H1 (cell line): ENCODE results near the gene CTSA. TPM values are rescaled to one million over a fixed set of nuclear protein-coding genes. Genes with fewer than 3 reads are reported as not detected.

Experiments
- CTCF ChIA-PET: fragments of 300-600 bp; sonication (Branson Sonifier 250); formaldehyde crosslinking; loops from one replicate; lab custom pipeline; 2021; ENCODE audit not compliant: partially characterized antibody; lab: Charles Lee
- POLR2A ChIA-PET: fragments of 300-600 bp; sonication (Branson Sonifier 250); formaldehyde crosslinking; loops from one replicate; lab custom pipeline; 2021; ENCODE audit warnings: inconsistent platforms; ENCODE audit not compliant: partially characterized antibody; lab: Charles Lee
- DNase-seq, 2 experiments: peaks; one replicate each; pipeline versions ENCODE4 v3.0.0 to v3.0.0-alpha.2; 2010 to 2022; ENCODE audit warnings: low spot score in 2 of 2, low read depth in 1 of 2, mixed read lengths in 1 of 2
- FAIRE-seq: peaks from 2 replicates; lab custom pipeline; 2011; peaks lifted over from hg19 to GRCh38; lab: Jason Lieb, UNC
- H2AFZ ChIP-seq: 2 replicates; pipeline ENCODE4 v1.8.1; 2012; ENCODE audit warnings: low read length, inconsistent platforms
- H2AK5ac ChIP-seq: 2 replicates; pipeline ENCODE4 v1.6.1; 2013; ENCODE audit warnings: low read depth, low read length
- H2BK120ac ChIP-seq: replicated peaks from 2 replicates; pipeline ENCODE3; 2013; ENCODE audit warnings: low read depth, low read length, inconsistent platforms
- H2BK12ac ChIP-seq: 2 replicates; pipeline ENCODE4 v1.6.1; 2013; ENCODE audit warnings: low read depth, low read length
- H2BK15ac ChIP-seq: 2 replicates; pipeline ENCODE4 v1.6.1; 2013; ENCODE audit warnings: low read length
- H2BK20ac ChIP-seq: 2 replicates; pipeline ENCODE4 v1.6.1; 2013; ENCODE audit warnings: low read length
- H2BK5ac ChIP-seq: 2 replicates; pipeline ENCODE4 v1.6.1; 2013; ENCODE audit warnings: low read depth, low read length
- H3K14ac ChIP-seq: 2 replicates; pipeline ENCODE4 v1.6.1; 2013; ENCODE audit warnings: inconsistent platforms; ENCODE audit not compliant: insufficient read length
- H3K18ac ChIP-seq: 2 replicates; pipeline ENCODE4 v1.6.1; 2013; ENCODE audit warnings: low read length; ENCODE audit errors: extremely low read depth
- H3K23ac ChIP-seq: 2 replicates; pipeline ENCODE4 v1.6.1; 2013; ENCODE audit warnings: inconsistent platforms; ENCODE audit not compliant: insufficient read length
- H3K23me2 ChIP-seq: 2 replicates; pipeline ENCODE4 v1.6.1; 2013; ENCODE audit warnings: low read depth, low read length
- H3K27ac ChIP-seq: 2 replicates; pipeline ENCODE4 v1.6.1; 2011; ENCODE audit warnings: low read depth, low read length, inconsistent platforms
- H3K27me3 ChIP-seq, 4 experiments: replicated peaks in 1 of 4; 1 replicate in 1 of 4; 2 replicates in 3 of 4; pipeline versions ENCODE4 v1.6.1 to v1.8.1; 2011 to 2013; ENCODE audit warnings: low read length in 3 of 4, mild to moderate bottlenecking in 3 of 4, inconsistent platforms in 2 of 4, mixed read lengths in 2 of 4, moderate library complexity in 1 of 4; ENCODE audit not compliant: control insufficient read depth in 3 of 4, insufficient read depth in 3 of 4; ENCODE audit errors: extremely low read depth in 1 of 4
- H3K36me3 ChIP-seq, 4 experiments: 2 replicates each; pipeline versions ENCODE4 v1.6.1 to v1.8.1; 2011 to 2013; ENCODE audit warnings: mild to moderate bottlenecking in 4 of 4, low read length in 3 of 4, moderate library complexity in 2 of 4, control low read depth in 1 of 4, inconsistent platforms in 1 of 4; ENCODE audit not compliant: insufficient read depth in 4 of 4, control insufficient read depth in 2 of 4
- H3K4ac ChIP-seq: replicated peaks from 2 replicates; pipeline ENCODE3; 2013; ENCODE audit warnings: low read length, low read depth, mixed read lengths, inconsistent platforms; ENCODE audit not compliant: insufficient read length
- H3K4me1 ChIP-seq, 4 experiments: replicated peaks in 1 of 4; 1 replicate in 1 of 4; 2 replicates in 3 of 4; pipeline versions ENCODE4 v1.6.1 to v1.8.1; 2011 to 2013; ENCODE audit warnings: low read length in 3 of 4, inconsistent platforms in 2 of 4, mixed read lengths in 1 of 4; ENCODE audit not compliant: insufficient read depth in 4 of 4, control insufficient read depth in 3 of 4
- H3K4me2 ChIP-seq, 2 experiments: 2 replicates each; pipeline versions ENCODE4 v1.6.1 to v1.8.1; 2011 to 2013; ENCODE audit warnings: low read depth in 2 of 2, low read length in 2 of 2, control low read depth in 1 of 2, inconsistent platforms in 1 of 2, mild to moderate bottlenecking in 1 of 2; ENCODE audit not compliant: insufficient read depth in 1 of 2
- H3K4me3 ChIP-seq, 4 experiments: fragments of 200-600, 300-600 bp in 1 of 4; sonication (generic), shearing (Covaris generic), sonication (Bioruptor Twin) in 1 of 4; 2 replicates each; pipeline versions ENCODE4 v1.5.1 to v1.8.1; 2011 to 2016; ENCODE audit warnings: low read length in 4 of 4, low read depth in 3 of 4, control low read depth in 2 of 4, inconsistent platforms in 2 of 4, mild to moderate bottlenecking in 2 of 4, mixed read lengths in 1 of 4, moderate library complexity in 1 of 4; ENCODE audit not compliant: insufficient read depth in 2 of 4; ENCODE audit errors: extremely low read depth in 1 of 4
- H3K56ac ChIP-seq: replicated peaks from 2 replicates; pipeline ENCODE3; 2013; ENCODE audit warnings: low read depth, mild to moderate bottlenecking, mixed read lengths, low read length, inconsistent platforms; ENCODE audit not compliant: insufficient read length
- H3K79me1 ChIP-seq: 2 replicates; pipeline ENCODE4 v1.6.1; 2013; ENCODE audit warnings: low read depth, low read length, control low read depth
- H3K79me2 ChIP-seq, 2 experiments: 2 replicates each; pipeline versions ENCODE4 v1.6.1 to v1.8.1; 2012 to 2013; ENCODE audit warnings: low read length in 2 of 2, mild to moderate bottlenecking in 2 of 2, inconsistent platforms in 1 of 2; ENCODE audit not compliant: insufficient read depth in 2 of 2, control insufficient read depth in 1 of 2
- H3K9ac ChIP-seq, 4 experiments: replicated peaks in 1 of 4; 1 replicate in 1 of 4; 2 replicates in 3 of 4; pipeline versions ENCODE4 v1.6.1 to v1.8.1; 2011 to 2013; ENCODE audit warnings: low read depth in 3 of 4, low read length in 3 of 4, control low read depth in 2 of 4, mild to moderate bottlenecking in 2 of 4, moderate library complexity in 2 of 4, inconsistent platforms in 1 of 4; ENCODE audit errors: extremely low read depth in 1 of 4
- H3K9me3 ChIP-seq, 2 experiments: 2 replicates each; pipeline versions ENCODE4 v1.6.1 to v1.8.1; 2012 to 2013; ENCODE audit warnings: mild to moderate bottlenecking in 2 of 2, moderate library complexity in 2 of 2, control low read depth in 1 of 2, inconsistent platforms in 1 of 2, low read depth in 1 of 2, low read length in 1 of 2, mixed read lengths in 1 of 2; ENCODE audit not compliant: insufficient read depth in 2 of 2
- H4K20me1 ChIP-seq, 2 experiments: replicated peaks in 1 of 2; 2 replicates each; pipeline versions ENCODE3 to v1.8.1; 2011 to 2013; ENCODE audit warnings: inconsistent platforms in 2 of 2, low read length in 2 of 2, mild to moderate bottlenecking in 1 of 2; ENCODE audit not compliant: insufficient read depth in 2 of 2, control insufficient read depth in 1 of 2
- H4K5ac ChIP-seq: 2 replicates; pipeline ENCODE4 v1.6.1; 2013; ENCODE audit warnings: low read length, low read depth, mixed read lengths, inconsistent platforms; ENCODE audit not compliant: insufficient read length
- H4K8ac ChIP-seq: 2 replicates; pipeline ENCODE4 v1.8.0; 2013; ENCODE audit warnings: mild to moderate bottlenecking, moderate library complexity, low read length, inconsistent platforms; ENCODE audit not compliant: insufficient read depth; ENCODE audit errors: extremely low read depth
- H4K91ac ChIP-seq: replicated peaks from 2 replicates; pipeline ENCODE3; 2013; ENCODE audit warnings: low read length, mixed read lengths, inconsistent platforms; ENCODE audit not compliant: insufficient read length
- BCL11A ChIP-seq, 2 experiments: IDR thresholded peaks; one replicate each; pipeline ENCODE4 v1.6.1; 2011; ENCODE audit warnings: low read depth in 2 of 2, low read length in 2 of 2, mild to moderate bottlenecking in 2 of 2
- CBX5 ChIP-seq: fragments of 300-800, 300-1000 bp; sonication (generic); IDR thresholded peaks from 2 replicates; pipeline ENCODE4 v1.7.1; 2016; ENCODE audit warnings: antibody characterized with exemption, low read length, low read depth
- EZH2 ChIP-seq: fragments of 200-600 bp; sonication (generic); IDR thresholded peaks from 2 replicates; pipeline ENCODE4 v1.7.1; 2012; ENCODE audit warnings: low read depth, mild to moderate bottlenecking, moderate library complexity, low read length, inconsistent platforms; ENCODE audit not compliant: severe bottlenecking
- FOSL1 ChIP-seq: IDR thresholded peaks from 2 replicates; pipeline ENCODE4 v1.6.1; 2011; ENCODE audit warnings: mild to moderate bottlenecking, low read depth, low read length, moderate library complexity; ENCODE audit not compliant: insufficient read depth
- GABPA ChIP-seq: IDR thresholded peaks from 2 replicates; pipeline ENCODE4 v1.6.1; 2011; ENCODE audit warnings: mild to moderate bottlenecking, low read length, moderate library complexity, borderline replicate concordance; ENCODE audit not compliant: insufficient read depth
- POLR2AphosphoS5 ChIP-seq: IDR thresholded peaks from 2 replicates; pipeline ENCODE4 v1.6.1; 2011; ENCODE audit warnings: low read depth, low read length
- POU5F1 ChIP-seq: IDR thresholded peaks from 2 replicates; pipeline ENCODE4 v1.6.1; 2011; ENCODE audit warnings: low read depth, mild to moderate bottlenecking, low read length, moderate library complexity
- RNF2 ChIP-seq: fragments of 200-900, 300-1000 bp; sonication (generic); IDR thresholded peaks from 2 replicates; pipeline ENCODE4 v1.7.1; 2016; ENCODE audit warnings: borderline replicate concordance, low read depth, mild to moderate bottlenecking, antibody characterized with exemption, low read length; ENCODE audit not compliant: poor library complexity, severe bottlenecking; ENCODE audit errors: missing control alignments
- SIX5 ChIP-seq: IDR thresholded peaks from 2 replicates; pipeline ENCODE4 v1.6.1; 2011; ENCODE audit warnings: mild to moderate bottlenecking, low read depth, low read length
- SP4 ChIP-seq: IDR thresholded peaks from 2 replicates; pipeline ENCODE4 v1.6.1; 2012; ENCODE audit warnings: low read length, inconsistent platforms
- TAF7 ChIP-seq: optimal IDR thresholded peaks from 2 replicates; pipeline ENCODE3; 2011; ENCODE audit warnings: low read depth, mild to moderate bottlenecking, inconsistent platforms, low read length, moderate library complexity, borderline replicate concordance
- USF2 ChIP-seq: IDR thresholded peaks from 2 replicates; pipeline ENCODE4 v1.6.1; 2011; ENCODE audit warnings: low read length, improper control_type of control experiment
- ZNF274 ChIP-seq: IDR thresholded peaks from 2 replicates; pipeline ENCODE4 v1.7.0; 2012; ENCODE audit warnings: low read length, borderline replicate concordance; ENCODE audit errors: extremely low read depth
- WGBS, 2 experiments: shearing (Covaris generic) in 1 of 2; methylation state at CpG; one replicate each; pipeline versions ENCODE4 v1.1.6 to v1.1.7; 2013 to 2015; ENCODE audit warnings: low lambda C conversion rate in 2 of 2, mixed read lengths in 2 of 2, inconsistent platforms in 1 of 2, low coverage in 1 of 2, missing lambda C conversion rate in 1 of 2; ENCODE audit not compliant: insufficient replicate concordance in 2 of 2, insufficient coverage in 1 of 2, insufficient read length in 1 of 2; ENCODE audit errors: extremely low coverage in 1 of 2, missing lambda C conversion rate in 1 of 2; 5-methylcytosine and 5-hydroxymethylcytosine counted together
- polyA plus RNA-seq, 7 experiments: library from polyadenylated mRNA; depleted of rRNA in 3 of 7; stranded (reverse) in 5 of 7; unstranded in 2 of 7; fragments of >200 nt in 5 of 7; fragments of 200-250 nt in 2 of 7; gene quantifications; 1 replicate in 5 of 7; 2 replicates in 1 of 7; 4 replicates in 1 of 7; pipeline versions ENCODE4 v1.2.1 to v1.2.3, GENCODE V29; 2011 to 2013; ENCODE audit warnings: missing spikeins in 2 of 7, mixed read lengths in 2 of 7
- total RNA-seq: library from RNA; stranded (reverse); fragmentation: NEBNext Ultra II Directional; extraction: Animal tissue kit (Norgen Biotek cat#: 25700); gene quantifications from 2 replicates; pipeline ENCODE4 v1.2.1, GENCODE V29; 2021

The CTSA gene
- total and polyA plus RNA-seq, 2 of the 8 experiments (the other 6 are each of a cell fraction or from before 2014, with no cell fraction given): 49.7 to 74.0 TPM

- Histone ChIP-seq H2AK5ac (no peak overlapping the region), H3K18ac (no peak overlapping the region), H2BK120ac (no peak overlapping the region), H3K36me3 (no peaks in the 10 kb centered on the region), H2BK5ac (no peak overlapping the region), H3K4me3 (no peak overlapping the region), H4K20me1 (no peaks in the 10 kb centered on the region), H3K27ac (no peak overlapping the region), H3K4ac (no peak overlapping the region), H2BK12ac (no peak overlapping the region), H3K23me2 (no peaks in the 10 kb centered on the region), H3K9ac (no peak overlapping the region), H3K4me2 (no peak overlapping the region), H2AFZ (no peak overlapping the region), H4K5ac (no peak overlapping the region), H4K8ac (no peak overlapping the region), H2BK20ac (no peak overlapping the region), H3K79me1 (no peaks in the 10 kb centered on the region), H3K79me2 (no peaks in the 10 kb centered on the region), H3K27me3 (no peaks in the 10 kb centered on the region), H3K56ac (no peak overlapping the region), H3K14ac (no peak overlapping the region), H4K91ac (no peak overlapping the region), H3K23ac (no peak overlapping the region), H2BK15ac (no peak overlapping the region), H3K9me3 (no peaks in the 10 kb centered on the region), H3K4me1 (peaks cover 0 to 3% (median 0%) of the 10 kb centered on the region in 4 experiments; a peak in 1 of 7 replicates)
- WGBS, 2 experiments: 94% methylated on average over 5 of the region's 5 CpGs; no CpG with 5 or more reads in 1 of the 2 experiments
- CTCF ChIA-PET: interaction anchor here (1.1 kb wide), 1 partner anchor 16 kb away, joined by 4 read pairs; no protein-coding TSS in a partner anchor
- no peak for FAIRE-seq
- POLR2A ChIA-PET: interaction anchor here (1.0 to 11.8 kb wide), 4 partner anchors 9 to 16 kb away, joined by 3 to 165 read pairs (median 5); partner anchors contain the start of gene PCIF1
- DNase-seq: no peak
- TF ChIP-seq FOSL1 (no peak), POU5F1 (no peak), TAF7 (no peak), SP4 (no peak), GABPA (no peak), RNF2 (no peak), EZH2 (no peak), BCL11A (IDR thresholded peaks at IDR 0.05; ENCODE audit: low read depth in 2 of 2, low read length in 2 of 2) (no peak), ZNF274 (no peak), CBX5 (no peak), USF2 (no peak), SIX5 (no peak), POLR2AphosphoS5 (no peak)
These were observed 26.6 kb downstream of the CTSA start for GRCh38 chr20:45917790-45918141.
